ENCODE results near the gene PLEKHG2.

- TF ChIP-seq CTCF (IDR thresholded peaks at IDR 0.05) (no peak), POLR2AphosphoS5 (IDR thresholded peaks at IDR 0.05) (no peak), EP300 (IDR thresholded peaks at IDR 0.05) (no peak), POLR2A (IDR thresholded peaks at IDR 0.05) (no peak)
Observed at GRCh38 chr19:39416152-39417120, 4.0 kb downstream of the PLEKHG2 start.
